ENCODE results near the gene SIT1. TPM values are rescaled to one million over a fixed set of nuclear protein-coding genes. Genes with fewer than 3 reads are reported as not detected.

Gene SIT1
- total and polyA plus RNA-seq, 4 donors, result 0.36 TPM; not detected in 3

DNA sequence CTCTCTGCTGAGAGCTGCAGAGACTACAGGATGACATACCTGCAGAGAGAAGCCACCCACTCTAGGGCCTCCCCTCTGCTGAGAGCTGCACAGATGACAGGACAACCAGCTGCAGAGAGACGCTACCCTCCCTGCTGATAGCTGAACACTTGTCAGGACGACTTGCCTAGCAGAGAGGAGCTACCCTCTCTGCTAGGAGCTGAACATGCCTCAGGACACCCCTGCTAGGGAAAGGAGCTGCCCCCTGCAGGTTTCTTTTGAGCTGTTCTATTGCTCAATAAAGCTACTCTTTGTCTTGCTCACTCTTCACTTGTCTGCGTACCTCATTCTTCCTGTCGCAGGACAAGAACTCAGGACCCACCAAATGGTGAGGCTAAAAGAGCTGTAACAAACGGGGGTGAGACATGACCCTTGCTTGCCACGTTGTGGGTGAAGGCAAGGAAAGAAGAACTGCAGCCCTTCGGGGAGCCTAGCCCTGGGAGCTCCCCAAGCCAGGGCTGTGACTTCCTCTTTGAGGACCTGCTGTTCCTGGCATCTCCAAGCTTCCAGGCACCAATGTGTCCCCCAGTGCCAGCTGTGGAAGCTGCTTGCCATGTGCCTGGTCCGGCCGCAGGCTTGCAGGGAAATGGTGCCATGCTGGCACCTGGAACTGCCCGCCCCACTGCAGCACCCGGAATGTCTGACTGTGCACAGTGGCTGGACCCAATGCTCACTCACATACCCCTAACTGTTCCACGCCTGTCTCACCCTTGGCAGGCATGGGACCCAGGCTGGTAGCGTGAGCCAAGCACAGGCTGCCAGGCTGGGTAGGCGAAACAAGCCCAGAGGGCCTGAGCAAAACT, 50.7 kb downstream of the SIT1 start:
- no peaks in the 10 kb centered on the region for H3K9me3 ChIP-seq (ENCODE audit: control insufficient read depth, insufficient read depth, low read length)
- WGBS (ENCODE audit: insufficient coverage), result 72% methylated on average over 14 of the region's 14 CpGs
- H3K4me3 ChIP-seq (ENCODE audit: low read depth, low read length), result no peak overlapping the region
- H3K27ac ChIP-seq (ENCODE audit: low read depth, low read length), result no peak overlapping the region
- H3K4me1 ChIP-seq (ENCODE audit: control insufficient read depth, insufficient read depth, low read length), result peaks cover 15% of the 10 kb centered on the region
- no peaks in the 10 kb centered on the region for H3K27me3 ChIP-seq (ENCODE audit: control insufficient read depth, insufficient read depth, low read length)
- peaks cover 3% of the 10 kb centered on the region for H3K36me3 ChIP-seq (ENCODE audit: control insufficient read depth, insufficient read depth, low read length)
- no peak for DNase-seq (ENCODE audit: low read depth in 4 of 6, low spot score in 6 of 6)

Small RNAs within 50 kb of the gene (small RNA-seq; reads per million reads assigned to genes)
- gene MIR4667 (ENCODE audit: low replicate concordance), result 0.08 reads per million
- not detected for gene RMRP (ENCODE audit: low replicate concordance)
- gene RN7SL22P (ENCODE audit: low replicate concordance), result not detected

Other genes with a start within 250 kb of the SIT1 start
- gene RUSC2, start 160.8 kb downstream of the SIT1 start, total RNA-seq, result 10 to 100 TPM; 29.2 to 32.6 TPM
- 10 to 100 TPM; 77.9 to 87.8 TPM for gene RUSC2, start 160.8 kb downstream of the SIT1 start, polyA plus RNA-seq (ENCODE audit: insufficient read length in 2 of 2)
- gene TESK1, start 45.7 kb downstream of the SIT1 start, total RNA-seq, result 10 to 100 TPM in 1 of 2 donors, 1 to 10 TPM in 1; 9.0 to 21.8 TPM
- 10 to 100 TPM; 66.2 to 80.8 TPM for gene TESK1, start 45.7 kb downstream of the SIT1 start, polyA plus RNA-seq (ENCODE audit: insufficient read length in 2 of 2)
- 1 to 10 TPM; 1.3 to 1.7 TPM for gene CD72, start 32.5 kb downstream of the SIT1 start, total RNA-seq
- gene CD72, start 32.5 kb downstream of the SIT1 start, polyA plus RNA-seq (ENCODE audit: insufficient read length in 2 of 2), result 1 to 10 TPM in 1 of 2 donors, under 1 TPM in 1; 0.40 to 1.6 TPM
- gene RMRP, start 7.1 kb upstream of the SIT1 start, total RNA-seq, result over 10,000 TPM; 17,832 to 50,424 TPM
- 1 to 10 TPM in 1 of 2 donors, not detected in 1; 1.8 TPM for gene RMRP, start 7.1 kb upstream of the SIT1 start, polyA plus RNA-seq (ENCODE audit: insufficient read length in 2 of 2)
- 10 to 100 TPM in 1 of 2 donors, 1 to 10 TPM in 1; 8.3 to 26.6 TPM for gene CCDC107, start 7.4 kb upstream of the SIT1 start, total RNA-seq
- gene CCDC107, start 7.4 kb upstream of the SIT1 start, polyA plus RNA-seq (ENCODE audit: insufficient read length in 2 of 2), result 10 to 100 TPM; 34.6 to 38.2 TPM
- gene ARHGEF39, start 14.3 kb upstream of the SIT1 start, total RNA-seq, result 1 to 10 TPM in 1 of 2 donors, under 1 TPM in 1; 0.79 to 1.5 TPM
- 1 to 10 TPM; 3.2 to 4.5 TPM for gene ARHGEF39, start 14.3 kb upstream of the SIT1 start, polyA plus RNA-seq (ENCODE audit: insufficient read length in 2 of 2)
- gene CA9, start 23.0 kb upstream of the SIT1 start, total RNA-seq, result 1 to 10 TPM in 1 of 2 donors, not detected in 1; 3.1 TPM
- under 1 TPM; 0.38 to 0.96 TPM for gene CA9, start 23.0 kb upstream of the SIT1 start, polyA plus RNA-seq (ENCODE audit: insufficient read length in 2 of 2)
- 100 to 1,000 TPM in 1 of 2 donors, 10 to 100 TPM in 1; 29.6 to 191 TPM for gene TPM2, start 39.0 kb upstream of the SIT1 start, total RNA-seq
- gene TPM2, start 39.0 kb upstream of the SIT1 start, polyA plus RNA-seq (ENCODE audit: insufficient read length in 2 of 2), result 100 to 1,000 TPM in 1 of 2 donors, 10 to 100 TPM in 1; 76.6 to 117 TPM
- gene TLN1, start 81.3 kb upstream of the SIT1 start, total RNA-seq, result 100 to 1,000 TPM in 1 of 2 donors, 10 to 100 TPM in 1; 73.7 to 135 TPM
- 10 to 100 TPM; 75.5 to 90.5 TPM for gene TLN1, start 81.3 kb upstream of the SIT1 start, polyA plus RNA-seq (ENCODE audit: insufficient read length in 2 of 2)
- gene CREB3, start 81.7 kb upstream of the SIT1 start, total RNA-seq, result 10 to 100 TPM; 29.6 to 48.2 TPM
- 10 to 100 TPM; 50.7 to 53.6 TPM for gene CREB3, start 81.7 kb upstream of the SIT1 start, polyA plus RNA-seq (ENCODE audit: insufficient read length in 2 of 2)
- 10 to 100 TPM; 46.9 to 74.4 TPM for gene GBA2, start 98.3 kb upstream of the SIT1 start, total RNA-seq
- gene GBA2, start 98.3 kb upstream of the SIT1 start, polyA plus RNA-seq (ENCODE audit: insufficient read length in 2 of 2), result 100 to 1,000 TPM; 109 to 131 TPM
- gene RGP1, start 98.4 kb upstream of the SIT1 start, total RNA-seq, result 10 to 100 TPM; 12.7 to 21.2 TPM
- gene RGP1, start 98.4 kb upstream of the SIT1 start, polyA plus RNA-seq (ENCODE audit: insufficient read length in 2 of 2), result 10 to 100 TPM; 21.9 to 23.5 TPM
- under 1 TPM in 1 of 2 donors, not detected in 1; 0.77 TPM for gene MSMP, start 103.3 kb upstream of the SIT1 start, total RNA-seq
- 1 to 10 TPM in 1 of 2 donors, not detected in 1; 1.6 TPM for gene MSMP, start 103.3 kb upstream of the SIT1 start, polyA plus RNA-seq (ENCODE audit: insufficient read length in 2 of 2)
- 10 to 100 TPM; 15.0 to 24.9 TPM for gene NPR2, start 140.7 kb upstream of the SIT1 start, total RNA-seq
- 10 to 100 TPM; 36.9 to 39.5 TPM for gene NPR2, start 140.7 kb upstream of the SIT1 start, polyA plus RNA-seq (ENCODE audit: insufficient read length in 2 of 2)
- 10 to 100 TPM in 1 of 2 donors, 1 to 10 TPM in 1; 4.2 to 54.4 TPM for gene SPAG8, start 161.3 kb upstream of the SIT1 start, total RNA-seq
- 10 to 100 TPM; 12.7 to 16.5 TPM for gene SPAG8, start 161.3 kb upstream of the SIT1 start, polyA plus RNA-seq (ENCODE audit: insufficient read length in 2 of 2)
- gene HINT2, start 164.1 kb upstream of the SIT1 start, total RNA-seq, result 10 to 100 TPM; 16.3 to 57.5 TPM
- 10 to 100 TPM; 39.4 to 43.4 TPM for gene HINT2, start 164.1 kb upstream of the SIT1 start, polyA plus RNA-seq (ENCODE audit: insufficient read length in 2 of 2)
- under 1 TPM in 1 of 2 donors, not detected in 1; 0.06 TPM for gene FAM221B, start 177.8 kb upstream of the SIT1 start, total RNA-seq
- gene FAM221B, start 177.8 kb upstream of the SIT1 start, polyA plus RNA-seq (ENCODE audit: insufficient read length in 2 of 2), result under 1 TPM; 0.41 to 0.73 TPM
- 1 to 10 TPM; 7.3 to 10.0 TPM for gene TMEM8B, start 178.3 kb upstream of the SIT1 start, total RNA-seq
- gene TMEM8B, start 178.3 kb upstream of the SIT1 start, polyA plus RNA-seq (ENCODE audit: insufficient read length in 2 of 2), result 10 to 100 TPM; 58.1 to 58.8 TPM
- under 1 TPM in 1 of 2 donors, not detected in 1; 0.10 TPM for gene OR13J1, start 219.5 kb upstream of the SIT1 start, total RNA-seq
- gene OR13J1, start 219.5 kb upstream of the SIT1 start, polyA plus RNA-seq (ENCODE audit: insufficient read length in 2 of 2), result under 1 TPM in 1 of 2 donors, not detected in 1; 0.35 TPM

Measured in spinal cord (tissue), 10 donors.